ENCODE data around the gene SLC10A3.

Gene SLC10A3

DNA sequence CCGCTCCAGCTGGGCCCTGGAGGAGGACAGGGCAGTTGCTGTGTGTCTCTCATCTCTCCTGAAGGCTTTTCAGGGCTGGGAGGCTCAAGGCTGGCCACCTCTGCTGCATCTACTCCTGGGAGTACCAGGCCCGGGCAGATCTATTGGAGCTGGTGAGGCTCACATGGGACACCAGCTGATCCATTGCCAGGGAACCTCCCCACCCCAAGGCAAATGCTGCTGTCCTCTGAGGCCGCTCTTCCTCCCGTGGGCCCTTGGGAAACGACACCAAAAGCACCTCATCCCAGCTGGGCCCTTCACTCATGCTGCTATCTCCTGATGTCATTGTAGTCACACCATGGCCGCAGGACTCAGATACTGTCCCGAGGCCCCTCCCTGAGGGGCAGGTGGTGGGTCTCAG is 7.6 kb downstream of the SLC10A3 start:
- ChIA-PET POLR2A (no interaction called here), CTCF (interaction anchor here (0.6 kb wide), 1 partner anchor 44 kb away, joined by 3 read pairs; no protein-coding TSS in a partner anchor)
- TF ChIP-seq, protein P1, sequence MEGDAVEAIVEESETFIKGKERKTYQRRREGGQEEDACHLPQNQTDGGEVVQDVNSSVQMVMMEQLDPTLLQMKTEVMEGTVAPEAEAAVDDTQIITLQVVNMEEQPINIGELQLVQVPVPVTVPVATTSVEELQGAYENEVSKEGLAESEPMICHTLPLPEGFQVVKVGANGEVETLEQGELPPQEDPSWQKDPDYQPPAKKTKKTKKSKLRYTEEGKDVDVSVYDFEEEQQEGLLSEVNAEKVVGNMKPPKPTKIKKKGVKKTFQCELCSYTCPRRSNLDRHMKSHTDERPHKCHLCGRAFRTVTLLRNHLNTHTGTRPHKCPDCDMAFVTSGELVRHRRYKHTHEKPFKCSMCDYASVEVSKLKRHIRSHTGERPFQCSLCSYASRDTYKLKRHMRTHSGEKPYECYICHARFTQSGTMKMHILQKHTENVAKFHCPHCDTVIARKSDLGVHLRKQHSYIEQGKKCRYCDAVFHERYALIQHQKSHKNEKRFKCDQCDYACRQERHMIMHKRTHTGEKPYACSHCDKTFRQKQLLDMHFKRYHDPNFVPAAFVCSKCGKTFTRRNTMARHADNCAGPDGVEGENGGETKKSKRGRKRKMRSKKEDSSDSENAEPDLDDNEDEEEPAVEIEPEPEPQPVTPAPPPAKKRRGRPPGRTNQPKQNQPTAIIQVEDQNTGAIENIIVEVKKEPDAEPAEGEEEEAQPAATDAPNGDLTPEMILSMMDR (IDR thresholded peaks at IDR 0.05; ENCODE audit: insufficient read depth, low read length, missing control alignments), result no peak
- H3K4me3 ChIP-seq (ENCODE audit: low read depth, low read length), result no peak overlapping the region
- DNase-seq (ENCODE audit: low read depth, low spot score), result no peak

DNA sequence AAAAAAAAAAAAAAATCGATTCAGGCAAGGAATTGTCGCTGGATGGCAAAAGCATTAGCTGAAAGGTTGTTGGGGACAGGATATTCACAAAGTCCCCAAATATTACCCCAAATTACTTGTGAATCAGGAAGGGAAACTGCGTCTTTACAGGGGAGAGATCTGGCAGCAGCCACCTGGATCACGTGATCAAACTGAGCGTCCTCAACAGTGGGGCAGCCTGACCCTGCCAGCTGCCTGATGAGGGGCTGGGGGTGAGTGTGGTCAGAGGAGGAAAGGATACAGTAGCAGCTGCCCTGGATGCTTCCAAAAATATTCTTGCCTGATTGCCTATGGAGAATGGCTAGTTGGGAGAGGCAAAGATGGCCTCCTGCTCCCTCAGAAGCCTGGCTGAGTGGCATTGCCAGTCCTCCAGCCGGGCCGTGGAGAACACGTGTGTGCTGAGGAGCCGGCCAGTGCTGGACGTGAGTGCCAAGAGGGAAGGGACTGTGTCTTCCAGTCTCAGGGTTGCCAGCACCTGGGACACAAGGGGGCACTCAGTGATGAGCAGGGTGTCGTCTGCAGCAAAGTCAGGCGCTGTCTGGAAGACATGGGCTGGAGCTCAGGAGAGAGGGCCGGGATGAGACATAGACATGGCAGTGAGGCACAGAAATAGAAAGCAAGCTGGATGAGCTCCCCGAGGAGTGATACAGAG is 8.4 kb downstream of the SLC10A3 start:
- TF ChIP-seq, protein P1 (IDR thresholded peaks at IDR 0.05; ENCODE audit: insufficient read depth, low read length, missing control alignments), result no peak
- DNase-seq (ENCODE audit: low read depth, low spot score), result no peak
- ChIA-PET POLR2A (no interaction called here), CTCF (no interaction called here)
- no peak overlapping the region for H3K4me3 ChIP-seq (ENCODE audit: low read depth, low read length)

DNA sequence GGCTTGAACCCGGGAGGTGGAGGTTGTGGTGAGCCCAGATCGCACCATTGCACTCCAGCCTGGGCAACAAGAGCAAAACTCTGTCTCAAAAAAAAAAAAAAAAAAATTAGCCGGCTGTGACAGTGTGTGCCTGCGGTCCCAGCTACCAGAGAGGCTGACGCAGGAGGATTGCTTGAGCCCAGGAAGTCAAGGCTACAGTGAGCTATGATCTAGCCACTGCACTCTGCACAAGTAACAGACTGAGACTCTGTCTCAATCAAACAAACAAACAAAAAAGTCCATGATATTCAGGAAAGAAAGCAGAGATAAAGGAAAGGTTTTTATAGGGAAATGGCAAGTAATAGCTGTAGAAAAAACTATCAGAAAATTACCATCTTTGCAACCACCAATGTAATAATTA is 9.2 kb downstream of the SLC10A3 start:
- no peak overlapping the region for H3K4me3 ChIP-seq (ENCODE audit: low read depth, low read length)
- TF ChIP-seq, protein P1 (IDR thresholded peaks at IDR 0.05; ENCODE audit: insufficient read depth, low read length, missing control alignments), result no peak
- ChIA-PET POLR2A (no interaction called here), CTCF (no interaction called here)
- no peak for DNase-seq (ENCODE audit: low read depth, low spot score)

DNA sequence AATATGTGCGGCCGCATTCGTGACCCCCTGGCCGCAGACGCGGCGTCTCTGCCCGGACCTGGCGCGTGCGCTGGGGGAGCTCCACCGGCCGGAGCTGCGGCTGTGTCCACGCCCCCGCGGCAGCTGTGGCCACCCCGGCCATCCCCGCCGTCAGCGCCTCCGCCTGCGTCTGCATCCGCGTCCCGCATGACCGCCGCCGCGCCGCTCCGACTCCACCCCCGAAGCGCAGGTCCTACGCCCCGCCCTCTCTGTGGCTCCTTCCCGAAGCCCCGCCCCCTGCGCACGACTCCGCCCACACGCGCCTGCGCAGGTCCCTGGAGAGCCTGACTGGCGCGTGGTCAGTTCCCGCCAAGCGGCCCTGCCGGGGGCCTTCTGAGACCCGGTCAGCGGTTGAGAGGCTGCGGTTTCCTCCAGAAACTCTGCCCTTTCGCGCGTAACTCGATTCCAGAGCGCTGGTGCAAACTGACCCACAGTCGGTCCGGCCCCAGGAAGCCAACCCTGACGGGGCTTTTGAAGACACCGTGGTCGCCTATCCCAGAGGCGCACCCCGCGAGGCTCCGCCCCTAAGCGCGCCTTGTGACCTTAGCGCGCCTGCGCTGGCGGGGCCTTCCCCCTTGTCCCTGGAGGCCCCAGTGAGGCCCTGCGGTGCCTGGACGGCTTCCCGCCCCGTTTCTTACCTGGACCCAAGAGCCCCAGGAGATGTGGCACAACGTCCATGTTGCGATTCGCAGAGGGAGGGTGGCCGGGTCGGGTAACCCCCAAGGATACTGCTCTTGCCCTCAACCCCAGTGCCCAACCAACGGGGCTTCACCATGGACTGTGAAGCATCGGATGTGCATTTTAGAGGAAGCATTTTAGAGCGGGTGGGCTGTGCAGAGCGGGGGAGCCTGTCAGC is 11.5 kb downstream of the SLC10A3 start, which contains the start of gene LAGE3:
Gene LAGE3 (minus strand): TSS at position 554 of the 895 bp plus-strand sequence. CDS start 366 bp downstream, at position 188.
- TF ChIP-seq, protein P1 (IDR thresholded peaks at IDR 0.05; ENCODE audit: insufficient read depth, low read length, missing control alignments), result no peak
- H3K4me3 ChIP-seq (ENCODE audit: low read depth, low read length), result peak within 1 kb of the TSS; percentile 63
- ChIA-PET POLR2A (interaction anchor here (0.6 to 2.0 kb wide), 4 partner anchors 8 to 40 kb away, joined by 3 to 16 read pairs (median 4); no protein-coding TSS in a partner anchor), CTCF (no interaction called here)
- peak; percentile 26 for DNase-seq (ENCODE audit: low read depth, low spot score)

DNA sequence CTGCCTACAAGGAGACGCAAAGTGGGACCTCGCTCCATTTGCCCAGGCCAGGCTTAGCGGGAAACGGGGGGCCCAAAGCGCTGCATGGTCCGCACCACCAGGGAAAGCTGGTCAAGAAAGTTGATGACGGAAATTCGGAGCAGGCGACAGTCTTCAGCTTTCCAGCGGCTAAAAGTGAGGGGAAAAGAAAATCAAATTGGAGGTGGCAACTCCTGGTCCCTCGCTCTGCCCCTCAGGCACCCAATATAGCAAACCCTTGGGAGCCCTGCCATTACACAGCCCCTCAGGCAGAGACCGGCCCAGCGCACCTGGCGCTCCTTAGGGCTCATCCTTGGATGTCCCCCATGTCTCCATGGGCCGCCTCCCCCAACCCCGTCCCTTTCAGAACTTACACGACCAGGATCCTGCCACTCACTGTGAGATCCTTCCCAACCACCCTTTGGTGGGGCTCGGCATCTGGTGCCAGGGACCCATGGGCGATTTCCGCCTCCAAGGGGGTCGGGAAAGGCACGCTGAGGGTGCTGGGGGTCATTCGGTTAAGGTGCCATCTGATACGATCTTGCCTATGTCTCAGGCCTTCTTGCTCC is 12.4 kb downstream of the SLC10A3 start:
- no peak for DNase-seq (ENCODE audit: low read depth, low spot score)
- TF ChIP-seq, protein P1 (IDR thresholded peaks at IDR 0.05; ENCODE audit: insufficient read depth, low read length, missing control alignments), result no peak
- CTCF ChIA-PET, result interaction anchor here (1.5 to 2.9 kb wide), 2 partner anchors 8 to 11 kb away, joined by 3 to 9 read pairs; partner anchors contain the start of gene UBL4A
- peak overlapping the region; percentile 63 for H3K4me3 ChIP-seq (ENCODE audit: low read depth, low read length)
- POLR2A ChIA-PET, result interaction anchor here (0.9 to 2.0 kb wide), 2 partner anchors 12 to 18 kb away, joined by 4 to 16 read pairs; no protein-coding TSS in a partner anchor

Data from AG04449 (cell line).